GM23248 (cell line): ENCODE results near the gene SLC13A3. TPM values are rescaled to one million over a fixed set of nuclear protein-coding genes. Genes with fewer than 3 reads are reported as not detected.

ENCODE experiments used
- DNase-seq: peaks from one replicate; pipeline ENCODE4 v3.0.0-alpha.2; 2015
- H2AFZ ChIP-seq: fragments of 200-600 bp; sonication (generic); 2 replicates; pipeline ENCODE4 v1.6.1; 2016; ENCODE audit warnings: antibody characterized with exemption
- H3F3A ChIP-seq: fragments of 200-600 bp; sonication (generic); 2 replicates; pipeline ENCODE4 v1.6.1; 2016; ENCODE audit warnings: mild to moderate bottlenecking, antibody characterized with exemption, mixed run types; ENCODE audit not compliant: insufficient read depth
- H3K27ac ChIP-seq: fragments of 200-600 bp; sonication (generic); 2 replicates; pipeline ENCODE4 v1.5.1; 2016; ENCODE audit warnings: mild to moderate bottlenecking
- H3K27me3 ChIP-seq: fragments of 200-600 bp; sonication (generic); replicated peaks from 2 replicates; pipeline ENCODE4 v1.6.1; 2016; ENCODE audit warnings: mild to moderate bottlenecking; ENCODE audit not compliant: insufficient read depth
- H3K36me3 ChIP-seq: fragments of 200-600 bp; sonication (generic); 2 replicates; pipeline ENCODE4 v1.6.1; 2016; ENCODE audit warnings: low read depth, mild to moderate bottlenecking
- H3K4me1 ChIP-seq: fragments of 200-600 bp; sonication (generic); 2 replicates; pipeline ENCODE4 v1.6.1; 2016; ENCODE audit warnings: mild to moderate bottlenecking; ENCODE audit not compliant: insufficient read depth
- H3K4me2 ChIP-seq: fragments of 200-600 bp; sonication (generic); one replicate; pipeline ENCODE4 v1.6.1; 2016; ENCODE audit warnings: mild to moderate bottlenecking; ENCODE audit not compliant: unreplicated experiment
- H3K4me3 ChIP-seq: fragments of 200-600 bp; sonication (generic); 2 replicates; pipeline ENCODE4 v1.5.1; 2016; ENCODE audit warnings: mild to moderate bottlenecking
- H3K79me2 ChIP-seq: fragments of 200-600 bp; sonication (generic); 2 replicates; pipeline ENCODE4 v1.6.1; 2016; ENCODE audit warnings: mild to moderate bottlenecking; ENCODE audit not compliant: insufficient read depth
- H3K9ac ChIP-seq: fragments of 200-600 bp; sonication (generic); 2 replicates; pipeline ENCODE4 v1.6.1; 2016; ENCODE audit warnings: mild to moderate bottlenecking
- H3K9me2 ChIP-seq: fragments of 200-600 bp; sonication (generic); 2 replicates; pipeline ENCODE4 v1.6.1; 2016; ENCODE audit warnings: mixed run types, mild to moderate bottlenecking, moderate library complexity; ENCODE audit not compliant: insufficient read depth
- H3K9me3 ChIP-seq: fragments of 200-600 bp; sonication (generic); one replicate; pipeline ENCODE4 v1.6.1; 2017; ENCODE audit warnings: low read depth
- H4K20me1 ChIP-seq: fragments of 200-600 bp; sonication (generic); 2 replicates; pipeline ENCODE4 v1.6.0; 2016; ENCODE audit not compliant: insufficient read depth
- EZH2 ChIP-seq: fragments of 200-600 bp; sonication (generic); IDR thresholded peaks from 2 replicates; pipeline ENCODE4 v1.6.1; 2018; ENCODE audit warnings: antibody characterized with exemption, mild to moderate bottlenecking; ENCODE audit not compliant: insufficient read depth, poor library complexity, severe bottlenecking
- EZH2phosphoT487 ChIP-seq: fragments of 200-600 bp; sonication (generic); IDR thresholded peaks from 2 replicates; pipeline ENCODE4 v1.6.1; 2018; ENCODE audit warnings: antibody characterized with exemption, moderate library complexity, mild to moderate bottlenecking, low read depth; ENCODE audit not compliant: insufficient read depth
- WGBS, 2 experiments: methylation state at CpG; one replicate each; pipeline ENCODE4 v1.1.6; 2015 to 2017; ENCODE audit warnings: low lambda C conversion rate in 2 of 2, low coverage in 1 of 2; ENCODE audit errors: missing lambda C conversion rate in 2 of 2; 5-methylcytosine and 5-hydroxymethylcytosine counted together
- in situ Hi-C: fragments of 300-500 bp; cut with MboI; formaldehyde crosslinking; loops from 2 replicates; pipeline ENCODE4 v1.15.0; 2020
- polyA plus RNA-seq: library from polyadenylated mRNA; unstranded; fragments of >200 nt; fragmentation: Nextera tagmentation; extraction: Ambion mirVana; gene quantifications from 2 replicates; pipeline ENCODE4 v1.2.1, GENCODE V29; 2016
- total RNA-seq: library from RNA; depleted of rRNA; stranded (reverse); fragments of >200 nt; shearing (Covaris generic); gene quantifications from 2 replicates; pipeline ENCODE4 v1.2.3, GENCODE V29; 2014

SLC13A3 gene
- total and polyA plus RNA-seq, 2 experiments from 2014 or later = 2.4 to 4.6 TPM

DNA sequence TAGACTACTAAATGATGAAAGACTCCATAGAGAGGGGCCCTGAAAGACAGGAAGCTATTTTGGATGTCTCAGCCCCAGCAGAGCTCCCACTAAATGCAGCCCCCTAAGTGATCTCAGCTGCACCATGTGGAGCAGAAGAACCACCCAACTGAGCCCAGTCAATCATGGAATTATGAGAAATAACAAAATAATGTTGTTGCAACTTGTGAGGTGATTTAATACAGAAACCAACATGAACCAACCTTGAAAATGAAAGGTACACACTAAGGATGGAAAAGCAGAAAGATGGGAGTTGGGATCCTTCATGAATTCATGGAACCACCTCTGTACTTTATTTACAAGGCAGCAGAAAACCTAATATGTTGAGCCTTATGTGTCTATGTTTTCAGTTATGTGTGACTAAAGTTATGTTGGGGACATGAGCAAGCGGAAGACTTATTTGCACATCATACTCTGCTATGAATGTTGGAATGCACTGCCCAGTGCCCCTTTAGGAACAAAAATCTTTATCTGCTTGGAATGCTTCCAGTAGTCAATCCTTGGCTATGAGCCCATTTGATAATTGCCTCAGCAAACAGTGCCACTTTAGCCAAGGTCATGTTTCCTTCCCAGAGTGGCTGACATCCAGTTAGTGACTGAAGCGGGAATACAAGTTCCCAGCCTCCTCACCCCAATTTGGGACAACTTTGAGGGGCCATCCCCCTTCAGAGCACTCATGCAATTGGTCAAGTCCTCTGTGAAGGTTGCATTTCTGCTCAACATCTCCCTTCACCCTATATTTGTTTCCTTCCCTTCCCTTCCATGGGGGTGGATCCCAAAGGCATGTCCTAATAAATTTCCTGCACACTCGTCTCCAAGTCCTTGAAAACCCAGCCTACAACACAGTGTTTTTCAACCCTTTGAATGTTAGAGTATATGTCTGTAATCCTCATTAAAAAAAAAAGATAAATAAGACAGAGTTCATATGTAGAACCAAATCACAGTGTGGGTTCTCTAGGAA, 19.6 kb upstream of the SLC13A3 start:
- Histone ChIP-seq H3K9me3 (no peaks in the 10 kb centered on the region), H3F3A (no peaks in the 10 kb centered on the region), H3K9ac (no peak overlapping the region), H3K36me3 (0 out of 2 replicates have a peak, but pooled peaks cover 5% of the 10 kb centered on the region), H3K27ac (no peak overlapping the region), H3K79me2 (no peaks in the 10 kb centered on the region), H3K9me2 (no peaks in the 10 kb centered on the region), H3K4me1 (no peaks in the 10 kb centered on the region), H3K27me3 (no peaks in the 10 kb centered on the region), H3K4me3 (no peak overlapping the region), H2AFZ (no peak overlapping the region), H3K4me2 (no peak overlapping the region), H4K20me1 (no peaks in the 10 kb centered on the region)
- in situ Hi-C loops = no loop called here
- no peak for TF ChIP-seq EZH2
- no peak for TF ChIP-seq EZH2phosphoT487
- no peak for DNase-seq
- WGBS, 2 experiments = 88 to 91% methylated on average over 3 of the region's 3 CpGs

DNA sequence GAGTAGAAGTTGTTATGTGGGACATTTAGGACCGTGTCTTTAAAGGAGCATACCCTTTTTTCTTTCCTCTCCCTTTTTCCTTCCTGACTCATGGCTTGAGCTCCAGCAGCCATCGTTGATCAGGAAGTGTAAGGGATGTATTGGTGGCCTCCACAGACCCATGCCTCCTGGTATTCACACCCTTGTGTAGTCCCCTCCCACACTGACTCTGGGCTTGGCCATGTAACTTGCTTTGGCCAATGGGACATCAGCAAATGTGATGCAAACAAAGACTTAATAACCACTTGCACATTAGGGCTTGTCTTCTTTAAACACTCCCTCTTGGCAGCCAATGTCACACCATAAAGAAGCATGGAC, 18.9 kb upstream of the SLC13A3 start:
- Histone ChIP-seq H3K9ac (no peak overlapping the region), H3K9me2 (no peaks in the 10 kb centered on the region), H4K20me1 (no peaks in the 10 kb centered on the region), H3K27ac (no peak overlapping the region), H3K36me3 (0 out of 2 replicates have a peak, but pooled peaks cover 5% of the 10 kb centered on the region), H2AFZ (no peak overlapping the region), H3K4me3 (no peak overlapping the region), H3K9me3 (no peaks in the 10 kb centered on the region), H3K4me1 (no peaks in the 10 kb centered on the region), H3K4me2 (no peak overlapping the region), H3K79me2 (no peaks in the 10 kb centered on the region), H3K27me3 (no peaks in the 10 kb centered on the region), H3F3A (no peaks in the 10 kb centered on the region)
- no peak for DNase-seq
- in situ Hi-C loops = no loop called here
- TF ChIP-seq EZH2 = no peak
- no peak for TF ChIP-seq EZH2phosphoT487
- 82 to 85% methylated on average over 2 of the region's 2 CpGs for WGBS, 2 experiments

DNA sequence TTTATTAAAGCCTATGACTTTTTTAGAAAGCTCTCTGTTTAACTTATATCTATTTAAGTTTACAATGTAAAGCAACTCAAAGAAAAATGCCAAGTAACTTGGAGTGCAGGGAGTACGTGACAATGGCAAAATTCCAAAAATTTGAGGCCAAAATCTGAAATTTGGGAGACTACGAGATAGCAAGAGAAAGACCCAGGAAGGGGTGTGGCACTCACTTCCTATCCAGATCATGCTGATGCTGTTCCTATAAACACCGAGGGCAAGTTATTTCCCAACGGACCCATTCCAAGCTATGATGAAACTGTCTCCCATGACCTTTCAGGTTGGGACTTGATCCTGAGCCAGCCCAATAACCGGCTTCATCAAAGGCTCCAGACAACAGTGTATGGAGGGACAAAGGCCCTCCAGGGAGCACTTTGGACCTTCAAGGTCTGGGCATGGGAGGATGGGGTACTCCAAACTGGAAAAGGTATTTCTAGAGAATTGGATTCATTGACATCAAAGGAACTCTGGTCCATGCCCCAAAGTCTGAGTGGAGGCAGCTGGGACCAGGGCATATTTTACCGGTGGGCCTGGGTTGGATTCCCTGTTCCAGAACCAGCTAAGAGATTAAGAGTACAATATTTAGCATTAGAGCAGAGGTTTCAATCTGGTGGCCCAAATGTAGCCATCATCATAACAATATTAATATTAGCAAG, 15.7 kb upstream of the SLC13A3 start:
- Histone ChIP-seq H3F3A (no peaks in the 10 kb centered on the region), H3K4me2 (no peak overlapping the region), H3K9ac (no peak overlapping the region), H3K27ac (no peak overlapping the region), H3K36me3 (0 out of 2 replicates have a peak, but pooled peaks cover 5% of the 10 kb centered on the region), H3K79me2 (no peaks in the 10 kb centered on the region), H3K4me3 (no peak overlapping the region), H3K9me2 (no peaks in the 10 kb centered on the region), H3K4me1 (no peaks in the 10 kb centered on the region), H3K9me3 (no peaks in the 10 kb centered on the region), H3K27me3 (no peaks in the 10 kb centered on the region), H2AFZ (no peak overlapping the region), H4K20me1 (no peaks in the 10 kb centered on the region)
- TF ChIP-seq EZH2 = no peak
- TF ChIP-seq EZH2phosphoT487 = no peak
- in situ Hi-C loops = no loop called here
- WGBS, 2 experiments = 81 to 84% methylated on average over 6 of the region's 6 CpGs
- no peak for DNase-seq

DNA sequence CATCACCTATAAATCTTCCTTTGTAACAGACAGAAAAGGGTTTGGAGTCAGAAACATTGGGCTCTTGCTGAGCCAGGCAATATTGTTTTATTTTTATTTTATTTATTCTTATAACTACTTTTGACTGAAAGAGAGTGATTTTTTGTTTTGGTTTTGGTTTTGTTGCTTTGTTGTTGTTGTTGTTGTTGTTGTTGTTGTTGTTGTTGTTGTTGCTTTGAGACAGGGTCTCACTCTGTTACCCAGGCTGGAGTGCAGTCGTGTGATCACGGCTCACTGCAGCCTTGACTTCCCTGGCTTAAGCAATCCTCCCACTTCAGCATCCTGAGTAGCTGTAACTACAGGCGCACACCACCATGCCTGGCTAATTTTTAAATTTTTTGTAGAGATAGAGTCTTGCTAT, 15.0 kb upstream of the SLC13A3 start:
- no peak for TF ChIP-seq EZH2phosphoT487
- WGBS, 2 experiments = 94 to 96% methylated on average over 3 of the region's 3 CpGs
- in situ Hi-C loops = no loop called here
- H3K36me3 ChIP-seq = 0 out of 2 replicates have a peak, but pooled peaks cover 5% of the 10 kb centered on the region
- H3F3A ChIP-seq = no peaks in the 10 kb centered on the region
- no peak overlapping the region for H3K9ac ChIP-seq
- no peaks in the 10 kb centered on the region for H3K9me2 ChIP-seq
- H3K79me2 ChIP-seq = no peaks in the 10 kb centered on the region
- H2AFZ ChIP-seq = no peak overlapping the region
- H3K27me3 ChIP-seq = no peaks in the 10 kb centered on the region
- no peak overlapping the region for H3K27ac ChIP-seq
- no peaks in the 10 kb centered on the region for H3K9me3 ChIP-seq
- H3K4me3 ChIP-seq = no peak overlapping the region
- no peaks in the 10 kb centered on the region for H3K4me1 ChIP-seq
- H3K4me2 ChIP-seq = no peak overlapping the region
- no peaks in the 10 kb centered on the region for H4K20me1 ChIP-seq
- no peak for DNase-seq
